Activated naive CD4-positive, alpha-beta T cell treated with anti-CD3 and anti-CD28 coated beads, Interleukin-2, amount 10 ng/mL, durations not matched to agents 5 hours and 36 hours (primary cell): Measurements from ENCODE around the gene HTR3D. TPM values are rescaled to one million over a fixed set of nuclear protein-coding genes. Genes with fewer than 3 reads are reported as not detected.

Experiments
- total RNA-seq, 2 experiments: library from RNA; stranded (reverse); gene quantifications; one replicate each; pipeline ENCODE4 v1.2.3, GENCODE V29; 2021

The HTR3D gene, protein sequence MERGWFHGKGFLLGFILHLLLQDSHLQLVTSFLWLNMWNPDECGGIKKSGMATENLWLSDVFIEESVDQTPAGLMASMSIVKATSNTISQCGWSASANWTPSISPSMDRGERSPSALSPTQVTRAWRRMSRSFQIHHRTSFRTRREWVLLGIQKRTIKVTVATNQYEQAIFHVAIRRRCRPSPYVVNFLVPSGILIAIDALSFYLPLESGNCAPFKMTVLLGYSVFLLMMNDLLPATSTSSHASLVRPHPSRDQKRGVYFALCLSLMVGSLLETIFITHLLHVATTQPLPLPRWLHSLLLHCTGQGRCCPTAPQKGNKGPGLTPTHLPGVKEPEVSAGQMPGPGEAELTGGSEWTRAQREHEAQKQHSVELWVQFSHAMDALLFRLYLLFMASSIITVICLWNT
- not detected for total RNA-seq

DNA sequence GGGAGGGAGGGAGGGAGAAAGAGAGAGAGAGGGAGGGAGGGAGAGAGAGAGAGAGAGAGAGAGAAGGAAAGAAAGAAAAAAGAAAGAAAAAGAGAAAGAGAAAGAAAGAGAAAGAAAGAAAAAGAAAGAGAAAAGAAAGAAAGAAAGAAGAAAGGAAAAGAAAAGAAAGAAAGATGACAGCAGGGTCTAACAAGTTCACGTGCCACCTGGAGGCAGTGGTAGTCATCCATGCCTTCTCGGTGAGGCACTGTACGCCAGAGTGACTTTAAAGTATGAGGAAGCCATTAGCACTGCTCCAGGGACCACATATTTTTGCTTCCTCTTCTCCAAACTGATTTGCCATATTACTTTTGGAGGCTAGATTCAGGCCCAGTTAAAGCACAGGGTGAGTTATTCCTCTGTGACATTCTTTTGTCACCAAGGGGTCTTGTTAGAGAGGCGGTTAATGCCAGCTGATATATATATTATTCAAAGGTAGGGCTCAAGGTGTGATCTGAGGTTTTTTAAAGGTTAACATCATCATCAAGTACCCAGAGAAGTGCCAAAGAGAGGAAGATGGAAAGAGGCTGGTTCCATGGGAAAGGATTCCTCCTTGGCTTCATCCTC lies at the start of gene HTR3D:
Gene HTR3D, plus strand, starts transcription at position 556 of the 606 bp plus-strand sequence. Its CDS starts 0 bp downstream, at position 556.

DNA sequence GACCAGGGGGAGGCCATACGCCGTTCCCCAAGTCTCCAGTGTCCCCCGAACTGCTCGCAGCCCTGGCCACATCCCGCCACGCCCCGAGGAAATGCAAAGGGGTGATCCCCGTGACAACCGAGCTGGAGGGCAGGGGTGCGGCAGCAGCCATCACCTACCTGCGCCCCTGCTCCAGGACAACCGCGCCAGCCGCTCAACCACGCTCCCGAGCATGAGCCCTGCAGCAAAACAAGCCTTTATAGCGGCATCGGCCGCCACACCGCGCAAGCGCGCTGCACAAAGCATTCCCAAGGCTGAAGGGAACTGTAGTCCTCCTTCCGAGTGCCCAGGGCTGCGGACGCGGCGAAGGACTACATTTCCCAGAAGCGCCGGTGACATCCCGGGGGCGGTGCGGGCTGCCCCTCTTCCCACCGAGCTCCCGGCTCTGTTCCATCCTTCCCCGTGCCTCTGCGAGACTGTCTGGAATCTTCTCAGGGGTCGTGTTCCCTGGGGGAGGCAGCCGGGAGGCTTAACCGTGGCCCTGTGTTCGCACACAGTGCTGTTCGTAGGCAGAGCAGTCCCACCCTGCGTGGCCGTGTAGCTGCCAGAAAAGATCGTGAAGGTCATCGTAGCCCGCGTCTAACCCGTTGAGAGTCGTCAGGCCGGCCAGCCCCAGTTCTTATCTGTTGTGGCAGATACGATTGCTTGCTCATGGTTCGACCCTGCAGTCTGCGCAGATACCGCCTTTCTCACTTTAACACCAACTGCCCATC lies 13.7 kb upstream of the HTR3D start, which contains the start of gene ABCC5:
Gene ABCC5, minus strand, starts transcription at position 213 of the 752 bp plus-strand sequence. CDS start 3,492 bp downstream, outside the sequence.

GRCh38 chr3:184052767-184053166 lies 21.2 kb downstream of the HTR3D start, which contains the start of gene HTR3C:
TSS of gene HTR3C (plus strand) at chr3:184053047. CDS start at chr3:184053081, 34 bp downstream.

Other genes with a start within 250 kb of the HTR3D start
- gene MAP6D1, start 206.2 kb upstream of the HTR3D start, total RNA-seq = under 1 TPM; 0.58 to 0.91 TPM
- gene PARL, start 146.9 kb upstream of the HTR3D start, total RNA-seq = 10 to 100 TPM; 40.4 to 46.2 TPM
- 10 to 100 TPM; 22.6 to 23.8 TPM for gene ABCC5, start 13.9 kb upstream of the HTR3D start, total RNA-seq
- not detected for gene HTR3C, start 21.3 kb downstream of the HTR3D start, total RNA-seq
- not detected for gene HTR3E, start 65.3 kb downstream of the HTR3D start, total RNA-seq
- 10 to 100 TPM; 48.1 to 51.4 TPM for gene EIF2B5, start 103.6 kb downstream of the HTR3D start, total RNA-seq
- gene DVL3, start 123.6 kb downstream of the HTR3D start, total RNA-seq = 10 to 100 TPM; 33.3 to 37.5 TPM
- 100 to 1,000 TPM; 199 to 214 TPM for gene AP2M1, start 143.1 kb downstream of the HTR3D start, total RNA-seq
- 10 to 100 TPM; 60.4 TPM for gene ABCF3, start 154.5 kb downstream of the HTR3D start, total RNA-seq
- gene VWA5B2, start 197.8 kb downstream of the HTR3D start, total RNA-seq = not detected
- gene ALG3, start 217.2 kb downstream of the HTR3D start, total RNA-seq = 10 to 100 TPM; 37.9 to 41.2 TPM
- 1 to 10 TPM; 3.3 to 4.3 TPM for gene EEF1AKMT4, start 217.9 kb downstream of the HTR3D start, total RNA-seq
- not detected for gene CAMK2N2, start 229.8 kb downstream of the HTR3D start, total RNA-seq
- not detected for gene ECE2, start 244.3 kb downstream of the HTR3D start, total RNA-seq